HG03378 (cell line): ENCODE data around the gene SLC5A8.
"Not testable (repeated sequence)": the region's sequence is repeated elsewhere in the genome, so short reads cannot be mapped to it uniquely, and the experiment has no call there.

Experiments used
- ATAC-seq: cut with Tn5 transposase; IDR thresholded peaks from one replicate; pipeline ENCODE4 v1.9.1; 2021; ENCODE audit warnings: mild to moderate bottlenecking, moderate library complexity; ENCODE audit not compliant: unreplicated experiment

SLC5A8 gene

GRCh38 chr12:101173197-101173749 is 36.8 kb downstream of the SLC5A8 start:
- ATAC-seq: no peak

GRCh38 chr12:101172316-101172715 is 37.7 kb downstream of the SLC5A8 start:
- no peak for ATAC-seq

- ATAC-seq: no peak
Observed at GRCh38 chr12:101168001-101168400, 42.0 kb downstream of the SLC5A8 start.

GRCh38 chr12:101166866-101167265 is 43.2 kb downstream of the SLC5A8 start:
- no peak for ATAC-seq

GRCh38 chr12:101165319-101165718 is 44.7 kb downstream of the SLC5A8 start:
- ATAC-seq: no peak

GRCh38 chr12:101145777-101146431 is 64.1 kb downstream of the SLC5A8 start:
- not testable (repeated sequence) for ATAC-seq

GRCh38 chr12:101127521-101128219 is 82.4 kb downstream of the SLC5A8 start:
- ATAC-seq: no peak

- no peak for ATAC-seq
Observed at GRCh38 chr12:101117842-101118241, 92.2 kb downstream of the SLC5A8 start.

GRCh38 chr12:101116911-101117310 is 93.1 kb downstream of the SLC5A8 start:
- no peak for ATAC-seq

GRCh38 chr12:101115326-101115725 is 94.7 kb downstream of the SLC5A8 start:
- ATAC-seq: no peak

GRCh38 chr12:101111441-101111840 is 98.6 kb downstream of the SLC5A8 start:
- no peak for ATAC-seq

- no peak for ATAC-seq
Observed at GRCh38 chr12:101110866-101111265, 99.2 kb downstream of the SLC5A8 start.

GRCh38 chr12:101108130-101108529 is 101.9 kb downstream of the SLC5A8 start:
- ATAC-seq: no peak

- no peak for ATAC-seq
Observed at GRCh38 chr12:101107032-101107763, 102.8 kb downstream of the SLC5A8 start.
